Measurements from ENCODE around the gene RPS10.

DNA sequence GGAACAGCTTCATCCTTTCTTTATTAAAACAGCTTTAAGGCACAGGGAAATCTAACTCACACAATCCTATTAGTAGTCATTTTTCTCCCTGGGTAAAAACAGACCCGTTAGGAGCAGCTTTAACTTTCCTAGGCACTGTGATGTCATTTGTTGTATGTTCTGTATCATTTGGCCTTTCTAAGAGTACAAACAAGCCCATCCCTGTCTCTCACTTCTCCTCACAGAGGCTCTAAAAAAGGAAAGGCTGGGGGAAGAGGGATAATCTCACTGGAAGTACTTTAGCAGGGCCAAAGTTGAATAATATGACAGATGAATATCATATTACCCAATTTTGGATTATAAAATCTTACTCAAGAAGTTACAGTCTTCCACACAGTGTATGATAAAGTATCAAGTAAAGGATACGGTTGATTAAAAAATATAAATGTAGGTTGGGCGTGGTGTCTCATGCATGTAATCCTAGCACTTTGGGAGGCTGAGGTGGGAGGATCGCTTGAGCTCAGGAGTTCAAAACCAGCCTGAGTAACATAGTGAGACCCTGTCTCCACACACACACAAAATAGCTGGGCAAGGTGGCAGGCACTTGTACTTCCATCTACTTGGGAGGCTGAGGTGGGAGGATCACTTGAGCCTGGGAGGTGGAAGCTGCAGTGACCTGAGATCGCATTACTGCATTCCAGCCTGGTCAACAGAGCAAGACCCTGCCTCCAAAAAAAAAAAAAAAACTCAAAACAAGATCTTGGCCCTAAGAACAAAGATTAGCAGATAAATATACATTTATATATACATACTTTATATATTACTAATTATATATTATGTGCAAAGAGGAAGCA is 41.3 kb downstream of the RPS10 start:
- no peak for TF ChIP-seq POLR2A (IDR thresholded peaks at IDR 0.05; ENCODE audit: low read length)
- TF ChIP-seq GATA1 (IDR thresholded peaks at IDR 0.05; ENCODE audit: low read depth, low read length), result no peak

Data from erythroblast (primary cell).